Measurements from ENCODE around the gene HSD3B2. TPM values are rescaled to one million over a fixed set of nuclear protein-coding genes. Genes with fewer than 3 reads are reported as not detected.

HSD3B2 gene
- total RNA-seq, 2 donors from 2014 or later = not detected

- intact Hi-C loops (cut with DNase I) = no loop called here
- Histone ChIP-seq H3K4me1 (no peaks in the 10 kb centered on the region), H3K4me3 (no peak overlapping the region), H3K36me3 (replicated peaks in 1 of 2; ENCODE audit: insufficient read depth in 1 of 2, low read depth in 2 of 2) (no peaks in the 10 kb centered on the region), H3K27ac (no peak overlapping the region), H3K27me3 (no peaks in the 10 kb centered on the region), H3K9me3 (no peaks in the 10 kb centered on the region)
- DNase-seq (no peak), ATAC-seq (no peak)
- no peak for TF ChIP-seq POLR2A (IDR thresholded peaks at IDR 0.05)
- TF ChIP-seq CTCF (IDR thresholded peaks at IDR 0.05) = no peak
- WGBS, 2 donors = 86 to 92% methylated on average over 3 of the region's 3 CpGs
Observed at GRCh38 chr1:119391749-119392148, 23.2 kb upstream of the HSD3B2 start.

GRCh38 chr1:119394085-119394484, 20.9 kb upstream of the HSD3B2 start:
- 33 to 46% methylated on average over 1 of the region's 1 CpG for WGBS, 2 donors
- no peak for ATAC-seq

GRCh38 chr1:119396982-119397381, 18.0 kb upstream of the HSD3B2 start:
- intact Hi-C loops (cut with DNase I) = no loop called here
- TF ChIP-seq POLR2A (IDR thresholded peaks at IDR 0.05) = no peak
- no peak for TF ChIP-seq CTCF (IDR thresholded peaks at IDR 0.05)
- no peak for ATAC-seq

More at GRCh38 chr1:119394085-119394484, 20.9 kb upstream of the HSD3B2 start:
- Histone ChIP-seq H3K9me3 (no peaks in the 10 kb centered on the region), H3K4me1 (no peaks in the 10 kb centered on the region), H3K36me3 (replicated peaks in 1 of 2; ENCODE audit: insufficient read depth in 1 of 2, low read depth in 2 of 2) (no peaks in the 10 kb centered on the region), H3K27me3 (no peaks in the 10 kb centered on the region), H3K4me3 (no peak overlapping the region), H3K27ac (no peak overlapping the region)
- no peak for TF ChIP-seq CTCF (IDR thresholded peaks at IDR 0.05)
- no peak for TF ChIP-seq POLR2A (IDR thresholded peaks at IDR 0.05)
- intact Hi-C loops (cut with DNase I) = no loop called here
- no peak for DNase-seq

GRCh38 chr1:119397986-119398385, 17.0 kb upstream of the HSD3B2 start:
- Histone ChIP-seq H3K36me3 (replicated peaks in 1 of 2; ENCODE audit: insufficient read depth in 1 of 2, low read depth in 2 of 2) (no peaks in the 10 kb centered on the region), H3K27ac (no peak overlapping the region), H3K27me3 (no peaks in the 10 kb centered on the region), H3K4me3 (no peak overlapping the region), H3K9me3 (no peaks in the 10 kb centered on the region), H3K4me1 (no peaks in the 10 kb centered on the region)
- DNase-seq (no peak), ATAC-seq (no peak)
- no peak for TF ChIP-seq POLR2A (IDR thresholded peaks at IDR 0.05)
- no peak for TF ChIP-seq CTCF (IDR thresholded peaks at IDR 0.05)
- 71 to 81% methylated on average over 3 of the region's 3 CpGs for WGBS, 2 donors
- intact Hi-C loops (cut with DNase I) = no loop called here

More at GRCh38 chr1:119396982-119397381, 18.0 kb upstream of the HSD3B2 start:
- H3K36me3 ChIP-seq (replicated peaks in 1 of 2; ENCODE audit: insufficient read depth in 1 of 2, low read depth in 2 of 2) = no peaks in the 10 kb centered on the region
- H3K27ac ChIP-seq = no peak overlapping the region
- H3K4me1 ChIP-seq = no peaks in the 10 kb centered on the region
- no peak for DNase-seq
- no peak overlapping the region for H3K4me3 ChIP-seq
- no peaks in the 10 kb centered on the region for H3K9me3 ChIP-seq
- no peaks in the 10 kb centered on the region for H3K27me3 ChIP-seq

- H3K4me1 ChIP-seq = no peaks in the 10 kb centered on the region
- TF ChIP-seq POLR2A (IDR thresholded peaks at IDR 0.05) (no peak), CTCF (IDR thresholded peaks at IDR 0.05) (no peak)
- no peak overlapping the region for H3K27ac ChIP-seq
- H3K9me3 ChIP-seq = no peaks in the 10 kb centered on the region
- DNase-seq = no peak
- H3K36me3 ChIP-seq (replicated peaks in 1 of 2; ENCODE audit: insufficient read depth in 1 of 2, low read depth in 2 of 2) = no peaks in the 10 kb centered on the region
- intact Hi-C loops (cut with DNase I) = no loop called here
- WGBS, 2 donors = 13 to 24% methylated on average over 2 of the region's 2 CpGs
- no peak overlapping the region for H3K4me3 ChIP-seq
- no peak for ATAC-seq
- no peaks in the 10 kb centered on the region for H3K27me3 ChIP-seq
Observed at GRCh38 chr1:119404736-119405135, 10.2 kb upstream of the HSD3B2 start.
